ENCODE data around the gene MMP23B.
"Not testable (repeated sequence)": the region's sequence is repeated elsewhere in the genome, so short reads cannot be mapped to it uniquely, and the experiment has no call there.

MMP23B gene

DNA sequence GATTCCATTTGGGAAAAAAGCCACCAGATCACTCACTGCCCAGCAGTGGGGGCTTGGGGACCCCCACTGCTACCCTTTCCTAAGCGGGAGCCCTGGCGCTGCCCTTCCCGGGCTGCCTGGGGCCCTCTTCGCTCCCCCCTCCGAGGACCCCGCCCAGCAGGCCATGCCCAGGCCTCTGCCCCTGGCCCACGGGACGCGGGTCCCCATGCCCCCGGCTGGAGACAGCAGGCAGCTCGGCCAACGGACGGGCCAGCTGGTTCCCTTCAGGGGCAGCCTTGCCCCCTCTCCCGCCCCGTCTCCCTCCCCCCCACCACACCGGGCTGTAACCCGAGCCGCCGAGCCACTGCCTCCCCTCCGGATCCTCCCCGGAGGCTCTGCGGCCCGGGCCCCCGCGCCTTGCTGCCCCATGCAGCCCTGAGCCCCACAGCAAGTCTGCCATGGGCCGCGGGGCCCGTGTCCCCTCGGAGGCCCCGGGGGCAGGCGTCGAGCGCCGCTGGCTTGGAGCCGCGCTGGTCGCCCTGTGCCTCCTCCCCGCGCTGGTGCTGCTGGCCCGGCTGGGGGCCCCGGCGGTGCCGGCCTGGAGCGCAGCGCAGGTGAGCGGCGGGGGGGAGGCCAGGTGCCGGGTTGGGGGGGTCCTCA is at the start of gene MMP23B:
Gene MMP23B (plus strand): TSS at position 392 of the 639 bp plus-strand sequence. CDS start 46 bp downstream, at position 438.
- DNase-seq = peak; percentile 11

DNA sequence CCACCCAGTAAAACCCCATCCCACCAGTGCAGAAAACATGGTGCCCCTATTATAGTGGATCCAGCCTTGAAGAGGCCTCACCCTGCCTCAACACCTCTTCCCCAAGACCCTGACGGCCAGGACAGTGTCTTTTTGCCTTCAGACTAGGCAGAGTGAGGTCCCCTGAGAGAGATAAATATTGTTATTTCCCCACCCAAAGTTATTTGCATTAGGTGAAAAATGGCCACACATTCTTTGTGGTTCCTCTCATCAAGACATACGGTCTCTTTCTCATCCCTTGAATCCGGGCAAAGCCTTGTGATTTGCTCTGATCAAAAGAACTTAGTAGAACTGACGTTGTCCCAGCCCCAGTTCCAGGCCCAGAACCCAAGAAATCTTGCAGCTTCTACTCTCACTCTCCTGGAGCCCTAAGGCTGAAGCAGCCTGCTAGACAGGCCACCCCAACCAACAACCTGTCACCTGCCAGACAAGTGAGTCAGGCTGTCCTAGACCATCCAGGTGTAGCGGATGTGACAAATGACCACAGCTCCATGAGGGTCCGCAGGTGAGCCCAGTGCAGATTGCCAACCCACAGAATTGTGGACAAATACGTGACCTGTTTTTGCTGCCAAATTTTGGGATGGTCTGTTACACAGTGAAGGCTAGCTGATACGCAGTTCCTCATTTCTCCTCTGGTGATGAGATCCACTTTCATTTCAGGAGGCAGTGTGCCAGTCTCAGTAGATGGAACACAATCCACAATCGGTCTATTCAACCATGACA is 49.2 kb upstream of the MMP23B start:
- DNase-seq = no peak

DNA sequence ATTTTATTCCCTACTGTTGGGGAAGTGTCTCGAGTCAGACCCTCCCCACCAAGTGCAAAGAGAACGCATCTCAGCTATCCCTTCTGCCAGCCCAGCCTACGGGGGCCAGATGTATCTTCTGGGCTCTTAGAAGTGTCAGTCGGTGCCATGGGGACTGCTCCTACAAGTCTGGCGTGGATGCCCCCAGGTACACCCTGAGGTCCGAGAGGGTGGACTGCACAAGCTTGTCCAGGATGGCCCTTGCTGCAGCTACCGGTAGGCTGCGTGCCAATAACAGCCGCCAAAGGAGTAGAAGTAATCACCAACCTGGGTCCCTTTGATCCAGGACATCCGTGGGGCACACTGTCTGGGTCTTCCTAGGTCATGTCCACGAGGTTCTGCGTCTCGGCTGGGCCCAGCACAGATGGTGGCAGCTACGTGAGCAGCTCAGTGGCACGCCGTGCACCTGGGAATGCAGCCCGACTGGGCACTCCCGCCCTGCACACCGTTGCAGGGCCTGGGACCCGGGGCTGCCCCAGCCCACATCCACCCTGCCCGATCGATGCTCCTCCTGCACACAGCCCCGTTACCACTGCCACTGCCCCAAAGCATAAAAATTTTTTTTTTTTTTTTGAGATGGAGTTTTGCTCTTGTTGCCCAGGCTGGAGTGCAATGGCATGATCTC is 48.5 kb upstream of the MMP23B start:
- DNase-seq = no peak

DNA sequence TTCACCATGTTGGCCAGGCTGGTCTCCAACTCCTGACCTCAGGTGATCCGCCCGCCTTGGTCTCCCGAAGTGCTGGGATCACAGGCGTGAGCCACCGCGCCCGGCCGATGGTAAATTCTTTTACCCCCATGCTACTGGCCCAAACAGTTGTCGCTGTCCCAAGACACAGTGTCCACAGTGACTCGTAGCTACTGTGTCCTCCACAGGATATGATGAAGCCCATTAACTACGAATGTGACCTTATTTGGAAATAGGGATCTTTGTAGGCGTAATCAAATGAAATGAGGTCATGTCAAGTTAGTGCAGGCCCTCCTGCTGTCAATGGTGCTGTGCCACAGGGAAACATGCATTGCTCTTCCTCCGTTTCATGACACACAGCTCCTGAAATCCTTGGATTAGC is 40.5 kb upstream of the MMP23B start:
- no peak for DNase-seq

DNA sequence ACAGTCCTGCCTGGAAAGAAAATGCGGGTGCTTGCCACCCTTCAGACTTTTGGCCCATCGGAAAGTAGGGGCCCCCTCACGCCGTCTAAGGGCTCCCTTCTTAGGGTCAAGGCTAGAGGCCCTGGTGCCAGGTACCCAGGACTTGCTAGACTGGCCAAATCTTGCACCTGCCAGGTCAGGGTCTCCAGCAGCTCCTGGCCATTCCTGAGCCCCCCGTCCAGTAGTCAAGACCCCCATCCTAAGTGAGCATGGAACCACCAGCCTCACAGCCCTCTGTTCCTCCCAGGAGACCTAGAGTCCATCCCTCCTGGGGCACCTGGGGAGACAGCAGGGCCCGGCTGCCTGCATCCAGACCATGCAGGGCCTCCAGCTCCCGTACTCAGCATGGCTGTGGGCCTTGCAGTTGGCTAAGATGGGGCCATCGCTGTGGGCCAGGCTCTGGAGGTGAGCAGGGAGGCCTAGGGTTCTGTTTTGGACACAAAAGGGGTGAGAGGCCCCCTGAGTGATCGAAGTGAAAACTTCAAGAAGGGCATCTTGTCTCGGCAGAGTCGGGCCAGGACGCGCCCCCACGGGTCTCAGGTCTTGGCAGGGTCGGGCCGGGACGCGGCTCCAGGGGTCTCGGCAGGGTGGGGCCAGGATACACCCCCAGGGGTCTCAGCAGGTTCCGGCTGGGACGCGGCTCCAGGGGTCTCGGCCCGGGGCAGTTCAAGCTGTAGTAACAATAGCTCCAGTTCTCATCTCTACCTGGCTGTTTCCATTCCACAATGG is 38.0 kb upstream of the MMP23B start:
- no peak for DNase-seq

DNA sequence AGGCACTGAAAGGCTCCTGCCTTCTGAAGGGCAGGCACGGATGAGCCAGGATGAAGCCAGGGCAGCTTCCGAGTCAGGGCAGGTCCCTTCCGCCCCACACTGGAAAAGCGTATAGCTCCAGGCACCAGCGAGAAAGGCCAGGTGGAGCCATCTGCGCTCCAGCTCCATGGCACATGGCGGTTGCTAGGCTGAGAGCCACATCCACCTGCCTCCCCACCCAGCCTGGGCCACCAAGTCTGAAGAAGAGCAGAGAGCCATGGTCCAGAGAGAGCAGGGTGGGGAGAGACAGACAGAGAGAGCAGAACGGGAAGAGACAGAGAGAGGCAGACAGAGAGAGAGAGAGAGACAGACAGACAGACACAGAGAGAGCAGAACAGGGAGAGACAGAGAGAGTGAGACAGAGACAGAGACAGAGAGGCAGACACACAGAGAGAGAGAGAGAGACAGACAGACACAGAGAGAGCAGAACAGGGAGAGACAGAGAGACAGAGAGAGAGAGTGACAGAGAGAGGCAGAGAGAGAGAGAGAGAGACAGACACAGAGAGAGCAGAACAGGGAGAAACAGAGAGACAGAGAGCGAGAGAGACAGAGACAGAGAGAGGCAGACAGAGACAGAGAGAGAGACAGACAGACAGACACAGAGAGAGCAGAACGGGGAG is 37.2 kb upstream of the MMP23B start:
- peak; percentile 56 for DNase-seq

DNA sequence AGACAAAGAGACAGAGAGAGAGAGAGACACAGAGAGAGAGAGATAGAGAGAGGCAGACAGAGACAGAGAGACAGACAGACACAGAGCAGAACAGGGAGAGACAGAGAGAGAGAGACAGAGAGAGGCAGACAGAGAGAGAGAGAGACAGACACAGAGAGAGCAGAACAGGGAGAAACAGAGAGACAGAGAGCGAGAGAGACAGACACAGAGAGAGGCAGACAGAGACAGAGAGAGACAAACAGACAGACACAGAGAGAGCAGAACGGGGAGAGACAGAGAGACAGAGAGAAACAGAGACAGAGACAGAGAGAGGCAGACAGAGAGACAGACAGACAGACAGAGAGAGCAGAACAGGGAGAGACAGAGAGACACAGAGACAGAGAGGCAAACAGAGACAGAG is 36.6 kb upstream of the MMP23B start:
- DNase-seq = not testable (repeated sequence)

DNA sequence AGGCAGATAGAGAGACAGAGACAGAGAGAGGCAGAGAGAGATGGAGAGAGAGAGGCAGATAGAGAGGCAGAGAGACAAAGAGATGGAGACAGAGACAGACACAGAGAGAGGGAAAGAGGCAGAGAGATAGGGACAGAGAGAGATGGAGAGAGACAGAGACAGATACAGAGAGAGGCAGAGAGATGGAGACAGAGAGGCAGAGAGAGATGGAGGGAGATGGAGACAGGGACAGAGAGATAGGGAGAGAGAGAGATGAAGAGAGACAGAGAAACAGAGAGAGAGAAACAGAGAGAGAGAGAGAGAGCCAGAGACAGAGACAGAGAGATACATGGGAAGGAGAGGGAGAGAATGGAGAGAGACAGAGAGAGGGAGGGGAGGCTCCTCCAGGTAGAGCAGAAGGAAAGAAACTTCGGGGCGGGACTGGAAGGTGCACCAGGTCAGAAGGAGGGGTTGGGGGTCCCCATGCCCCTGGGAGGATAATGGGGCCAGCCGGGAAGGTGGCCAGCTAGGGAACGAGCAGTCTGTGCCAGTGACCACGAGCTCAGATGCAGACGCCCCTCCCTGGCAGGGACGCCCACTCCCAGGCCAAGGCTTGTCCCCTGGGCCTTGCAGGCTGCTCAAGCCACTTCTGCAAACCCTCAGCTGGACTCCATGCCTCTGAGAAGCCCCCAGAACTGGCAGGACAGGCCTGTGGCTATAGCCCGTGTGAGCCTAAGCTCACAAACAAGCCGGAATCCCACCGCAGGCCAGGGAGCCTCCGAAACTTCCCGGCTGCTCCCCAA is 35.3 kb upstream of the MMP23B start:
- no peak for DNase-seq

DNA sequence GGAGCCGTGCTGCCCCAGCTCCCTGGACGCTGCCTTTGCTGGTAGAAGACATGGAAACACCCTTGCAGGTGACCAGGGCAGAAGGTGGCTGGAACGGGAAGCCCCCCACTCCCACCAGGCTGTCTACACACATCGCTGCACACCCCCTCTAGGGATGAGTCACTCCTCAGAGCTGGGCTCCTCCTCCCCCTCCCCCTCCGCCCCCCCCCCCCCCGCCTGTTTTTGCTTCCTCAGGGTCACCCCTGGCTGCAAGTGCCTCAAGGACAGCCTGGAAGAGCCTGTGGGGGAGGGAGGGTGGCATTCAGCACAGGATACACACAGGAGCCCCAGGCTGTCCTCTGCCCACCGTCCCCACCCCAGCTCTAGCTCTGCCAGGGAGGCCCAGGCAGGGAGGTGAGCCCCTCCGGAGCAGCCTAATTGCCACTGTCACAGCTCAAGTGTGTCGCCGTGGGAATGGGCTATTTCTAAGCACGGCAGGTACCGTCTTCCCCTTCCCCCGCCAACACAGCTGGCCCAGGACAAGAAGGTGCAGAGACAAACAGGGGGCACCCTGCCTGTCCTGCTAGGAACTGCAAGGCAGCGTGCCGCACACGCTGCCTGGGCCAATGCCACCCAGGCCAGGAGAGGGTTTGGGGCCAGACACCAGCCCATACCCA is 34.6 kb upstream of the MMP23B start:
- DNase-seq = no peak

DNA sequence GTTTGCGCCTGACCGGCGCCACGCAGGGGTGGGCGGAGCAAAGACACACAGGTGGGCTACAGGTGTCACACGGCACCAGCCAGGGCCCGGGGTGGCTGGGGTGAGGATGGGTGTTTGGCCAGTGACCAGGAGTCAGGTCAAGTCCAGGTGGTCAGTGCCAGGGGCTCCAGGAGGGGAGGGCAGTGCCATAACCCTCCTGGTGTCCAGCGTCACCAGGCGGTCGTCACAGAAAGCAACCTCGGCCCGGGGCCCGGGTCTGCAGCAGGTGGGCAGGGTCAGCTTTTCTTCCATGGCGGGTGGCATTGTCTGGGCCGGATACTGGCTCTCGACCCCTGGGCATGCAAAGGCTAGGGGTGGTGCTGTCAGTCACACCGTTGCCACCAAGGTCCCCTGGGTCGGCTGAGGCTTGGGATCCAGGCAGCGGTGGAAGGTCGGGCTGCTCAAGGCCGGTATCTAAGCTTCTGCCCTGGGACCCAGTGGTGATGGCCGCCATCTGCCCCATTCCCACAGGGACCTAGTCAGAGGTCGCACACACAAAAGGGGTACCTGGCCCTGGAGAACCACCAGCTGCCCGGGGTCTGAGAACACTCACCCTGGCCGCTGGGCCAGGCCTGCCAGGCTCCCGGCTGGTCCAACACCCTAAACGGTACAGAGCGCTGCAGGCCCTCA is 33.8 kb upstream of the MMP23B start:
- no peak for DNase-seq

DNA sequence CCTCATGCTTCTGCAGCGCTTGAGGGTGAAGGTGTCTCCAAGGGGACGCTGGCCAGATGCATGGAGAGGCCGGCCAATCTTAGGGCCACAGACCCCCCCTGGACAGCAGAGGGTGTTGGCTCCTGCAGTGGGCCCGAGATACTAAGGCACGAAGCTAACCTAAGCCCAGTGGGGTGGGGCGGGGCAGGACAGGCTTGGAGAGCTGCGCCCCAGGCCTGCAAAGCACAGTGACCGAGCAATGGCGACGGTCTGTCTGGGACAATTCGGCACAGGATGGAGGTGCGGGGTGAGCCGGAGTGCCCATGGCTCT is 33.3 kb upstream of the MMP23B start:
- no peak for DNase-seq

DNA sequence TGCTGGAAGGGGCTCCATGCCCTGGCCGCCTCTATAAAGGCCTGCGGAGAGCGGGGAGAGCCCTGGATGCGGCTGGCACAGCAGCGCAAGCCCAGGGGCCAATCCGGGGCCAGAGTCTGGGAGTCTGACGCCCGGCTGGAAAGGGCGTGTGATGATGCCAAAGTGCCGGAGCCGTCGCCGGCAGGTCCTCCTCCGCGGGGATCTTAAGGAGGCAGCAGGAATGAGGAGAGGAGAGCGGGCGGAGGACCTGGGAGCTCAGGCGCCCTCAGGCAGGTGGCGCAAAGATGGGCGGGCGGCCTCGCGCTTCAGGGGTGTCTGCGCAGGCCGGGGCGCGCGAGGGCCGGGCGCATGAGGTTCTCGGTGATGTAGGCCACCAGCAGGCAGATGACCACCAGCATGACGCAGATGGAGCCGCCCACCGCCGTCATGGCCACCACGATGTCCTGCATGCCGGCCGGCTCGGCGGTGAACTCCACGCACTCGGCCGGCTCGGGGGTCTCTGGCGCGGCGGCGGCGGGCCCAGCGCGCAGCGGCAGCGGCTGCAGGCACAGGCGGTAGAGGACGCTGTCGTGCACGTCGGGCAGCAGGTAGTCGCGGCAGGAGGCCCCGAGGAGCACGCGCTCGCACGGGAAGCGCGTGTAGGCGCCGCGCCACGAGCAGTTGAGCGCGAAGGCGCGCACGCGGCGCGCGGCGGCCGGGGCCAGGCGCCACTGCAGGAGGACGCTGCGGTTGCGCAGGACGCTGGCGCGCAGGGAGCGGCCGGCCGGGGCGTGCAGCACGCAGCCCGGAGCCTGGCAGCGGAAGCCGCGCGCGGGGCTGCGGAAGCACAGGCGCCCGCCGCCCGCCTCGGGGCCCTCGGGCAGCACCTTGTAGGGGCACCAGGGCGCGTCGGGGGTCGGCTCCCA is 32.7 kb upstream of the MMP23B start:
- peak; percentile 42 for DNase-seq

DNA sequence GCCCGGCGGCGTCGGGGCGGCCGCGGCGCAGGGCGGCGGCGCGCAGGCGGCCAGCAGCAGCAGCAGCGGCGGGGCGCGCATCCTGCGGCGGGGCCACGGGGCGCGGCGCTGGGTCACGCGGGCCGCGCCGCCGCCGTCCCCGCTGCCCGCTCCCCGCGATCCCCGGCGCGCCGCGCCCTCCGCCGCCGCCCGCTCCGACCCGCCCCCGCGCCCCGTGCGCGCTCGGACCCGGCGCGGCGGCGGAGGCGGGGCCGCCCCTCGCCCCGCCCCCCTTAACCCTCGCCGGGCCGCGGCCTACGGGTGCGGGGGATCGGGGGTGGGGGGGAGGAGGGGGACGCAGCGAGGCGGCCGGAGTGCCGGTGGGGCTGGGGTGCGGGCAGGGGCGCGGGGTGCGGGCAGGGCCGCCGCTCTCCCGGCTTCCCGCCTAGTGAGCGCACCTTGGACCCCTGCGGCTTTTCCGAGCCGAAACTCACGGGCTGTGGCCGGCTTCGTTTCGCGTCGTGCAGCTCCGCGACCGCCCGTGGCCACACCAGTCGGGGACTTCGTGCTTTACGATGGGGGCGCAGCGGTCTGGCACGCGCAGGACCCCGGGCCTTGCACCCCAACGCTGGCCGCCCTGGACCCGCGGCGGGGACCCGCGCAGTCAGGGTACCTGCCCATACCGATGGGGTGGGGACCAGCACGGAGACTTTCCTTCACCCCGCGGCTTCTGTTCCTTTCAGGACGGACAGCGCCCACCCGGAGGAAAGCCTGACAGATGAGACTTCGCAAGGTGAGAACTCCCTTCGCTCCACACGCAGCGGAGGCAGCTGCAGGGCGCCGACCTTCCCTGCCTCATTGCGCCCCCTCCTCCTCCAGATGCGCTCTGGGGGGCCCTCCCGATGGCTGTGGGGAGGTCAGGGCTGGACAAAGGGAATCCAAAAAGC is 31.8 kb upstream of the MMP23B start, which contains the start of gene FNDC10:
Gene FNDC10 (minus strand): TSS at position 201 of the 926 bp plus-strand sequence. CDS start 120 bp downstream, at position 81.
- peak; percentile 28 for DNase-seq

DNA sequence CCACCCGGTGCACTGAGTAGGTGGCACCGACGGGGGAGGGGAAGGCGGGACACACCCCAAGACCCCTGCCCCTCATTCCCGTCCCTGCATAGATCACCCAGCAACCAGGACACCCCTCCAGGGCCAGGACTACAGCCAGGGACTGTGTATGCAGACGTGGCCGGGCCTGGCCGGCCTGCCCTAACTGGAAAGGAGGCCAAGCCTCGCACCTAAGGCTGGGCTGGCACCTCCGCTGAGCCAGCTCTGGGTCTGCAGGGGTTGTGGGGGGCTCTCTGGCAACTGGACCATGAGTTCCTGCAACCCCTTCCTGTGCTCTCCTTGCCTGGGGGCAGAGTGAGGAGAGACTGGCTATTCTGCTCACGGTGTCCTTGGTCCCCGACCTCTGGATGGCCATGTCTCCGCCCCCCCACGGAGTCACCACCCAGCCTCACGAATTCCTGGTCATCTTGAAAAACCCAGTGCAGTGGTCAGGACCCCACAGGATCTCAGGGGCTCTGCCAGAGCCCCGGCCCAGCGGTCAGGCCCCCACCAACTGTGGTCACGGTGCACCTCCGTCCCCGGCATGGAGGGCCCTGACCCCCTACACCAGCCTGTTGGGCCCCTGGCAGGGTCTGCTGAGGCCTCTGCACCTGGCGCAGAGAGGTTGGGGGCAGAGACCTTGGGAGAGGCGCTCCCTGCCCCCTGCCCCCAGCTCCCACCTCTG is 31.0 kb upstream of the MMP23B start:
- DNase-seq = no peak

DNA sequence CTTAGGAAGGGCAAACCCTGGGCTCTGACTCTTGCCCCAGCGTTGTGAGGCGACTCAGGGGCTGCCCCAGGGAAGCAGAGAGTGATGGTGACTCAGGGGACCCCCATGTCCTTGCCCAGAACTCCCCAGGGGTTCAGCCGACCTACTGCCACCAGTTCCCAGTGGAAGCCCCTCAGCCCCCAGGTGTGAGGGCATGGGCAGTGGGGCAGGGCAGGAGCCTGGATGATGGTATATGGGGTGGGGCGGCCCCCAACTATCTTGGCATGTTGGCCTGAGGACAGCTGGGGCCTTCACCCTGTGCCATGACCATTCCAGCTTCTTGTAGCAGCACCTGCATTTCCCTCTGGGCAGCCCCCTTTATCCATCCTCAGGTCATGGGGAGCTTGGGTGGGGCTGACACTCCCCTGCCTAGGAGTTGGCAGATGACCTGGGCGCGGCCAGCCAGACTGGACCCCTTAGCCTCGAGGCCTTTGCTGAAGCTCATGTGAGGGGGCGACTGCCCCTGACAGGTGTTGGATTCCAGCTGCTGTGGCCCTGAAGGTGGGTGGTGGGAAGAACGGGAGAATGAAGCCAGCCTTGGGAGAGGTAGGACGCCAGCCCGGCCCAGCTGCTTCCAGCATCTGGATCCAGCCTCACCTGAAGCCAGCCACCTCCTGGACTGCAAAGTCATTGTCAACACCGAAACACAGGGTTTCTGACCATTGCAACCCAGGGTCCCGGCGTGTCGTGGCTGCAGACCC is 30.2 kb upstream of the MMP23B start:
- no peak for DNase-seq

DNA sequence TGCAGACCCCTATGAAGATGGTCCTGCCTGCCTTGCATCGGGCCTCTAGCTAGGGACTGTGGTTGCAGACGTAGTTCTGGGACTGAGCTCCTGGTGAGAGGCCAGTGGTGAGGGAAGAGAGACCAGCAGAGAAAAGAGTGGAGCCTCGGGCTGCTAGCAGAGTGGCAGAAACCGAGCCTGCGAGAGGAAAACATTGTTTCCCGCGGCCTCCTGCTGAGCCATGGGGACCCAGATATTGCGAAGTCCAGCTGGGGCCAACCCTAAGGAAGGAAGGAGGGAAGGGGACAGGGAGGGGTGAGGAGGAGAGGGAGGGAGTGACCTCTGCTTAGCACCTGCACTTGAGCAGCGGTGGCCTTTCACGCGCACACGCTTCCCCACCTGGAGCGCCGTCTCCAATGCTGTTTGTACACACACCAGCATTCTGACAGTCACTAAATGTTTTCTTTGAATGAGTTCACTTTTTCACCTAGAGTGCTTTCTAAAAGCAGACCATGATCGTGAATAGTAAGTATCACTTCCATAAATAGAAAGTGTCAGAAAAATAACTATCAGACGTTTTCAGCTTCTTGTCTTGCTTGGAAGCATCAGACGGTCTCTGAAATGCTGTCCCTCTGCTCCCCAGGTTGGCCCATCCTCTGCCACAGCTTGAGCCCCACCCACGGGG is 29.5 kb upstream of the MMP23B start:
- no peak for DNase-seq
